ENCODE results near the gene MED9. TPM values are rescaled to one million over a fixed set of nuclear protein-coding genes. Genes with fewer than 3 reads are reported as not detected.

The MED9 gene
- polyA plus RNA-seq, 1 donor from 2014 or later = 25.1 TPM

DNA sequence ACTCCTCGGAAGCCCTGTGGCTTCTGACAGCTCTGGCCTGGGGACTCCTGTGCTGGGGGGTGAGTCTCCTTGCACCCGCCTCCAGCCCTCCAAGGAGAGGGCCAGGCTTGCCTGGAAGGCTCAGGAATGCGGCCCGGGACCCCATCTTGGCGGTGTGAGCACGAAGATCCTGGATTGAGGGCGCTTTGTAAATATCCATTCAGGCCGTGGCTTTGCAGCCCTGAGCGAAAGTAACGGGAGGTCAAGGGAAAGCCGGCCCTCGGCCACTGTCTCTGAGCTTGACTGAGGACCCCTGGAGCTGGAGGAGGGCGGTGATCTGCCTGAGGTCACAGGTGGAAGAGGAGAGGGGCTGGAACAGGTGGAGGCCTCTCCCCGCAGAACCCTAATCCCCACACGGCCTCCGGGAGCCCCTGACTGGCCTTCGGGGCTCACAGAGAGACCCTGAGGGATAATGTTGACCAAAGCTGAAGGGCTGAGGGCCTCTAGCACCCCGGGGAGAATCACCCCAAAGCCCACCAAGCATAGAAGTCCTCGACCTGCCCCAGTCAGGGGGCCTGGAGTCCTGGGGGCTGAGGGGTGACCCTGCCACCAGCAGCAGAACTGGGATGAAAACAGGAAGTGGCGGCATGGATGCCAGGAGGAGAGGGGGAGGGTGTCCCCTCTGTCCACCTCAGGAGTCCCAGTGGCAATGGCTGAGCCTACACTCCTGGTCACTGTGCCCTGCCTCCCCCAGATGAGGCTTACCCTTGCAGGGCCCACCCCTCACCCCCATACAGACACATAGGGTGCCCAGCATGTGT, 27.7 kb downstream of the MED9 start:
- no peaks in the 10 kb centered on the region for H3K79me2 ChIP-seq (replicated peaks; ENCODE audit: insufficient read depth, low read length)
- no peak overlapping the region for H3K9ac ChIP-seq (ENCODE audit: low read length)
- H3K27me3 ChIP-seq (ENCODE audit: insufficient read depth, low read depth, low read length) = no peaks in the 10 kb centered on the region
- H3K4me2 ChIP-seq (ENCODE audit: low read length) = no peak overlapping the region
- peak overlapping the region; percentile 28 for H3K27ac ChIP-seq (ENCODE audit: low read length)
- H3K36me3 ChIP-seq (ENCODE audit: insufficient read depth, low read length) = no peaks in the 10 kb centered on the region
- no peaks in the 10 kb centered on the region for H3K9me3 ChIP-seq (ENCODE audit: low read length)
- no peaks in the 10 kb centered on the region for H4K20me1 ChIP-seq (ENCODE audit: insufficient read depth)
- no peak overlapping the region for H3K4me3 ChIP-seq (ENCODE audit: low read length)
- TF ChIP-seq SMC3 (conservative IDR thresholded peaks at IDR 0.05; ENCODE audit: poor library complexity) (no peak), RAD21 (conservative IDR thresholded peaks at IDR 0.05) (no peak), POLR2AphosphoS5 (IDR thresholded peaks at IDR 0.05) (no peak), MXI1 (conservative IDR thresholded peaks at IDR 0.05; ENCODE audit: poor library complexity, severe bottlenecking) (no peak), EZH2 (IDR thresholded peaks at IDR 0.05; ENCODE audit: borderline replicate concordance, insufficient read depth, low read length, poor library complexity, severe bottlenecking) (no peak), EP300 (conservative IDR thresholded peaks at IDR 0.05; ENCODE audit: poor library complexity, severe bottlenecking) (no peak), TAF1 (IDR thresholded peaks at IDR 0.05; ENCODE audit: low read depth) (no peak)
- TF ChIP-seq, protein P1, sequence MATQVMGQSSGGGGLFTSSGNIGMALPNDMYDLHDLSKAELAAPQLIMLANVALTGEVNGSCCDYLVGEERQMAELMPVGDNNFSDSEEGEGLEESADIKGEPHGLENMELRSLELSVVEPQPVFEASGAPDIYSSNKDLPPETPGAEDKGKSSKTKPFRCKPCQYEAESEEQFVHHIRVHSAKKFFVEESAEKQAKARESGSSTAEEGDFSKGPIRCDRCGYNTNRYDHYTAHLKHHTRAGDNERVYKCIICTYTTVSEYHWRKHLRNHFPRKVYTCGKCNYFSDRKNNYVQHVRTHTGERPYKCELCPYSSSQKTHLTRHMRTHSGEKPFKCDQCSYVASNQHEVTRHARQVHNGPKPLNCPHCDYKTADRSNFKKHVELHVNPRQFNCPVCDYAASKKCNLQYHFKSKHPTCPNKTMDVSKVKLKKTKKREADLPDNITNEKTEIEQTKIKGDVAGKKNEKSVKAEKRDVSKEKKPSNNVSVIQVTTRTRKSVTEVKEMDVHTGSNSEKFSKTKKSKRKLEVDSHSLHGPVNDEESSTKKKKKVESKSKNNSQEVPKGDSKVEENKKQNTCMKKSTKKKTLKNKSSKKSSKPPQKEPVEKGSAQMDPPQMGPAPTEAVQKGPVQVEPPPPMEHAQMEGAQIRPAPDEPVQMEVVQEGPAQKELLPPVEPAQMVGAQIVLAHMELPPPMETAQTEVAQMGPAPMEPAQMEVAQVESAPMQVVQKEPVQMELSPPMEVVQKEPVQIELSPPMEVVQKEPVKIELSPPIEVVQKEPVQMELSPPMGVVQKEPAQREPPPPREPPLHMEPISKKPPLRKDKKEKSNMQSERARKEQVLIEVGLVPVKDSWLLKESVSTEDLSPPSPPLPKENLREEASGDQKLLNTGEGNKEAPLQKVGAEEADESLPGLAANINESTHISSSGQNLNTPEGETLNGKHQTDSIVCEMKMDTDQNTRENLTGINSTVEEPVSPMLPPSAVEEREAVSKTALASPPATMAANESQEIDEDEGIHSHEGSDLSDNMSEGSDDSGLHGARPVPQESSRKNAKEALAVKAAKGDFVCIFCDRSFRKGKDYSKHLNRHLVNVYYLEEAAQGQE (IDR thresholded peaks at IDR 0.05; ENCODE audit: borderline replicate concordance) = no peak
- TF ChIP-seq, protein P2, sequence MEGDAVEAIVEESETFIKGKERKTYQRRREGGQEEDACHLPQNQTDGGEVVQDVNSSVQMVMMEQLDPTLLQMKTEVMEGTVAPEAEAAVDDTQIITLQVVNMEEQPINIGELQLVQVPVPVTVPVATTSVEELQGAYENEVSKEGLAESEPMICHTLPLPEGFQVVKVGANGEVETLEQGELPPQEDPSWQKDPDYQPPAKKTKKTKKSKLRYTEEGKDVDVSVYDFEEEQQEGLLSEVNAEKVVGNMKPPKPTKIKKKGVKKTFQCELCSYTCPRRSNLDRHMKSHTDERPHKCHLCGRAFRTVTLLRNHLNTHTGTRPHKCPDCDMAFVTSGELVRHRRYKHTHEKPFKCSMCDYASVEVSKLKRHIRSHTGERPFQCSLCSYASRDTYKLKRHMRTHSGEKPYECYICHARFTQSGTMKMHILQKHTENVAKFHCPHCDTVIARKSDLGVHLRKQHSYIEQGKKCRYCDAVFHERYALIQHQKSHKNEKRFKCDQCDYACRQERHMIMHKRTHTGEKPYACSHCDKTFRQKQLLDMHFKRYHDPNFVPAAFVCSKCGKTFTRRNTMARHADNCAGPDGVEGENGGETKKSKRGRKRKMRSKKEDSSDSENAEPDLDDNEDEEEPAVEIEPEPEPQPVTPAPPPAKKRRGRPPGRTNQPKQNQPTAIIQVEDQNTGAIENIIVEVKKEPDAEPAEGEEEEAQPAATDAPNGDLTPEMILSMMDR (IDR thresholded peaks at IDR 0.05; ENCODE audit: poor library complexity, severe bottlenecking) = no peak
- no peak overlapping the region for H2AFZ ChIP-seq (ENCODE audit: low read depth, low read length)
- H3F3A ChIP-seq (ENCODE audit: insufficient read depth, low read length, poor library complexity, severe bottlenecking) = no peaks in the 10 kb centered on the region
- no peaks in the 10 kb centered on the region for H3K9me2 ChIP-seq (ENCODE audit: insufficient read depth, low read length)

DNA sequence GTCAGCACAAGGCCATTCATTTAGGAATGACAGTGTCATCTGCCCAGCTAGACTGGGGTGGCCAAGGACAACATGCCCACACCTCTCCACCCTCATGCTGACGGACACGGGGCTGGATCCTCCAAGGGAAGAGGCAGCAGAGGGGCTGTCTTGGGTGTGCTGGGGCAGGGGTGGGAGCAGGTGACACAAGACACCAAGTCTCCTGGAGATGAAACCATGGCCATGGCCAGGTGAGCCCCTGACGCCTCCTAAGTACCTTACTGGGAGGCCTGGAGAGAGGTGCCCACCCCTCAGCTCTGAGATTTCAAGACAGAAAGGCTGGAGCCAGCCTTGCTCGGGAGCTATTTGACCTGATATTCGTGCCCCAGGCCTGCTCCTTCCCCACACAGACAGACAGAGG, 28.4 kb downstream of the MED9 start:
- TF ChIP-seq POLR2AphosphoS5 (IDR thresholded peaks at IDR 0.05) (no peak), SMC3 (conservative IDR thresholded peaks at IDR 0.05; ENCODE audit: poor library complexity) (no peak), RAD21 (conservative IDR thresholded peaks at IDR 0.05) (no peak), TAF1 (IDR thresholded peaks at IDR 0.05; ENCODE audit: low read depth) (no peak), MXI1 (conservative IDR thresholded peaks at IDR 0.05; ENCODE audit: poor library complexity, severe bottlenecking) (no peak), EP300 (conservative IDR thresholded peaks at IDR 0.05; ENCODE audit: poor library complexity, severe bottlenecking) (no peak), EZH2 (IDR thresholded peaks at IDR 0.05; ENCODE audit: borderline replicate concordance, insufficient read depth, low read length, poor library complexity, severe bottlenecking) (no peak)
- TF ChIP-seq, protein P1 (IDR thresholded peaks at IDR 0.05; ENCODE audit: borderline replicate concordance) = no peak
- TF ChIP-seq, protein P2 (IDR thresholded peaks at IDR 0.05; ENCODE audit: poor library complexity, severe bottlenecking) = no peak
- H2AFZ ChIP-seq (ENCODE audit: low read depth, low read length) = no peak overlapping the region
- no peak overlapping the region for H3K9ac ChIP-seq (ENCODE audit: low read length)
- H3K9me2 ChIP-seq (ENCODE audit: insufficient read depth, low read length) = no peaks in the 10 kb centered on the region
- H3K27me3 ChIP-seq (ENCODE audit: insufficient read depth, low read depth, low read length) = no peaks in the 10 kb centered on the region
- no peaks in the 10 kb centered on the region for H3F3A ChIP-seq (ENCODE audit: insufficient read depth, low read length, poor library complexity, severe bottlenecking)
- no peak overlapping the region for H3K27ac ChIP-seq (ENCODE audit: low read length)
- H3K4me3 ChIP-seq (ENCODE audit: low read length) = no peak overlapping the region
- H3K79me2 ChIP-seq (replicated peaks; ENCODE audit: insufficient read depth, low read length) = no peaks in the 10 kb centered on the region
- H3K9me3 ChIP-seq (ENCODE audit: low read length) = no peaks in the 10 kb centered on the region
- H3K36me3 ChIP-seq (ENCODE audit: insufficient read depth, low read length) = no peaks in the 10 kb centered on the region
- H3K4me2 ChIP-seq (ENCODE audit: low read length) = no peak overlapping the region
- no peaks in the 10 kb centered on the region for H4K20me1 ChIP-seq (ENCODE audit: insufficient read depth)

Measured in neural cell (in vitro differentiated cells).